SK-N-SH (cell line): ENCODE data around the gene PIMREG. TPM values are rescaled to one million over a fixed set of nuclear protein-coding genes. Genes with fewer than 3 reads are reported as not detected.
A peak's percentile ranks its signal among the peaks of the same experiment; 100 is the strongest.

Experiments
- CTCF ChIA-PET: fragments of 300-600, 350-600 bp; formaldehyde crosslinking; extraction: SDS; loops from one replicate; lab custom pipeline; 2021; lab: Yijun Ruan, JAX
- POLR2A ChIA-PET: fragments of 350-600 bp; sonication (Branson Sonifier 250); formaldehyde crosslinking; extraction: SDS; loops from one replicate; lab custom pipeline; 2020; ENCODE audit warnings: antibody characterized with exemption, inconsistent platforms; lab: Yijun Ruan, JAX
- DNase-seq: peaks from one replicate; pipeline ENCODE4 v3.0.0; 2012
- H2AFZ ChIP-seq: fragments of 200-600 bp; sonication (generic); 2 replicates; pipeline ENCODE4 v1.8.1; 2016; ENCODE audit warnings: antibody characterized with exemption, mild to moderate bottlenecking, low read depth
- H3F3A ChIP-seq: fragments of 200-600 bp; sonication (generic); replicated peaks from 2 replicates; pipeline ENCODE3; 2016; ENCODE audit warnings: antibody characterized with exemption, mild to moderate bottlenecking; ENCODE audit not compliant: insufficient read depth
- H3K27ac ChIP-seq, 2 experiments: fragments of 200-500 bp in 1 of 2; fragments of 200-600 bp in 1 of 2; sonication (Bioruptor generic) in 1 of 2; sonication (generic), shearing (Covaris generic) in 1 of 2; 2 replicates each; pipeline versions ENCODE4 v1.5.1 to v1.6.1; 2014 to 2016; ENCODE audit warnings: low read depth in 2 of 2, inconsistent platforms in 1 of 2, low read length in 1 of 2, mild to moderate bottlenecking in 1 of 2, mixed read lengths in 1 of 2
- H3K27me3 ChIP-seq: fragments of 200-600 bp; sonication (generic), shearing (Covaris generic); 2 replicates; pipeline ENCODE4 v1.6.1; 2016; ENCODE audit warnings: mixed run types; ENCODE audit not compliant: insufficient read depth
- H3K36me3 ChIP-seq, 2 experiments: fragments of 200-500 bp in 1 of 2; fragments of 200-600 bp in 1 of 2; sonication (Bioruptor generic) in 1 of 2; sonication (generic) in 1 of 2; replicated peaks in 1 of 2; 2 replicates each; pipeline versions ENCODE3 to v1.5.1; 2014 to 2016; ENCODE audit warnings: low read length in 1 of 2, mild to moderate bottlenecking in 1 of 2; ENCODE audit not compliant: insufficient read depth in 2 of 2, control insufficient read depth in 1 of 2
- H3K4me1 ChIP-seq, 2 experiments: fragments of 200-500 bp in 1 of 2; fragments of 200-600 bp in 1 of 2; sonication (Bioruptor generic) in 1 of 2; sonication (generic), shearing (Covaris generic) in 1 of 2; 2 replicates each; pipeline versions ENCODE4 v1.5.1 to v1.6.1; 2014 to 2016; ENCODE audit warnings: low read depth in 1 of 2, low read length in 1 of 2, mixed run types in 1 of 2; ENCODE audit not compliant: insufficient read depth in 2 of 2, control insufficient read depth in 1 of 2
- H3K4me2 ChIP-seq: fragments of 200-600 bp; sonication (generic), shearing (Covaris generic); 2 replicates; pipeline ENCODE4 v1.6.1; 2017; ENCODE audit warnings: mixed run types
- H3K4me3 ChIP-seq, 2 experiments: fragments of 200-500 bp in 1 of 2; fragments of 200-600 bp in 1 of 2; sonication (Bioruptor generic) in 1 of 2; sonication (generic), shearing (Covaris generic) in 1 of 2; 2 replicates each; pipeline versions ENCODE4 v1.5.1 to v1.8.1; 2014 to 2016; ENCODE audit warnings: low read depth in 2 of 2, inconsistent platforms in 1 of 2, low read length in 1 of 2, mild to moderate bottlenecking in 1 of 2, mixed read lengths in 1 of 2, moderate library complexity in 1 of 2
- H3K79me2 ChIP-seq: fragments of 200-600 bp; sonication (generic); 2 replicates; pipeline ENCODE4 v1.8.1; 2017; ENCODE audit warnings: mild to moderate bottlenecking; ENCODE audit not compliant: insufficient read depth
- H3K9ac ChIP-seq: fragments of 200-600 bp; sonication (generic); 2 replicates; pipeline ENCODE4 v1.6.1; 2017; ENCODE audit warnings: mixed run types
- H3K9me2 ChIP-seq: fragments of 200-600 bp; sonication (generic); 2 replicates; pipeline ENCODE4 v1.6.1; 2017; ENCODE audit warnings: mixed run types
- H3K9me3 ChIP-seq: fragments of 200-600 bp; sonication (generic); 2 replicates; pipeline ENCODE4 v1.6.1; 2017; ENCODE audit warnings: mixed run types, mild to moderate bottlenecking, moderate library complexity
- H4K20me1 ChIP-seq: fragments of 200-600 bp; sonication (generic); 2 replicates; pipeline ENCODE4 v1.6.1; 2017; ENCODE audit warnings: mild to moderate bottlenecking, mixed run types; ENCODE audit not compliant: insufficient read depth
- CHD2 ChIP-seq: fragments of 150-350 bp; IDR thresholded peaks from 2 replicates; pipeline ENCODE4 v1.6.1; 2018; ENCODE audit warnings: low read length; ENCODE audit not compliant: partially characterized antibody
- CTCF ChIP-seq: fragments of 200-600 bp; sonication (generic); IDR thresholded peaks from 2 replicates; pipeline ENCODE4 v1.6.1; 2017; ENCODE audit warnings: antibody characterized with exemption, mild to moderate bottlenecking, moderate library complexity
- EZH2phosphoT487 ChIP-seq: fragments of 200-600 bp; sonication (generic); IDR thresholded peaks from 2 replicates; pipeline ENCODE4 v1.6.1; 2017; ENCODE audit warnings: low read depth, mixed run types, mild to moderate bottlenecking, antibody characterized with exemption, moderate library complexity, borderline replicate concordance
- FOSL2 ChIP-seq: IDR thresholded peaks from 2 replicates; pipeline ENCODE4 v1.4.0; 2012; ENCODE audit warnings: low read depth, mild to moderate bottlenecking, moderate library complexity, borderline replicate concordance
- MXI1 ChIP-seq: IDR thresholded peaks from 2 replicates; pipeline ENCODE4 v1.6.1; 2012; ENCODE audit warnings: mild to moderate bottlenecking, low read depth, low read length, improper control_type of control experiment
- TAF1 ChIP-seq: IDR thresholded peaks from 2 replicates; pipeline ENCODE4 v1.6.1; 2012; ENCODE audit warnings: low read depth, mild to moderate bottlenecking, low read length, moderate library complexity, borderline replicate concordance
- USF2 ChIP-seq: fragments of 150-350 bp; IDR thresholded peaks from 2 replicates; pipeline ENCODE4 v1.6.1; 2017; ENCODE audit warnings: antibody characterized with exemption, low read length, low read depth, borderline replicate concordance
- YY1 ChIP-seq: IDR thresholded peaks from 2 replicates; pipeline ENCODE4 v1.4.0; 2012; ENCODE audit warnings: low read depth, mild to moderate bottlenecking
- ZBTB33 ChIP-seq: IDR thresholded peaks from 2 replicates; pipeline ENCODE4 v1.4.0; 2012; ENCODE audit warnings: low read depth, borderline replicate concordance
- WGBS: methylation state at CpG from one replicate; pipeline ENCODE4 v1.1.6; 2017; ENCODE audit warnings: low lambda C conversion rate; 5-methylcytosine and 5-hydroxymethylcytosine counted together
- polyA plus RNA-seq, 3 experiments: library from polyadenylated mRNA; depleted of rRNA; stranded (reverse); fragments of >200 nt; gene quantifications; 2 replicates each; pipeline ENCODE4 v1.2.3, GENCODE V29; 2012

Gene PIMREG
- polyA plus RNA-seq, 1 of the 3 experiments (the other 2 are of a cell fraction): 19.6 TPM

- Histone ChIP-seq H3K36me3 (no peaks in the 10 kb centered on the region), H3K9me3 (no peaks in the 10 kb centered on the region), H3K4me2 (0 out of 2 replicates have a peak overlapping the region, but pooled peaks have one; percentile 34), H4K20me1 (no peaks in the 10 kb centered on the region), H2AFZ (no peak overlapping the region), H3K4me3 (no peak overlapping the region), H3K9ac (no peak overlapping the region), H3K27ac (no peak overlapping the region), H3F3A (no peaks in the 10 kb centered on the region), H3K27me3 (no peaks in the 10 kb centered on the region), H3K79me2 (no peaks in the 10 kb centered on the region), H3K4me1 (peaks cover 3 to 17% of the 10 kb centered on the region in 2 experiments; a peak in 2 of 4 replicates), H3K9me2 (no peaks in the 10 kb centered on the region)
- CTCF ChIA-PET: interaction anchor here (1.9 to 2.1 kb wide), 3 partner anchors 16 to 21 kb away, joined by 5 to 12 read pairs (median 9); no protein-coding TSS in a partner anchor
- no peak for TF ChIP-seq YY1
- peak; percentile 41; the same call in 1 of the 2 replicates for TF ChIP-seq FOSL2
- TF ChIP-seq CHD2: no peak
- no peak for TF ChIP-seq USF2
- DNase-seq: no peak
- POLR2A ChIA-PET: no interaction called here
- 71% methylated on average over 14 of the region's 14 CpGs for whole genome bisulfite sequencing
These were observed 12.8 kb downstream of the PIMREG start for GRCh38 chr17:6456914-6457687.

GRCh38 chr17:6457688-6458459 lies 13.6 kb downstream of the PIMREG start:
- Histone ChIP-seq H3K27me3 (no peaks in the 10 kb centered on the region), H3K4me2 (no peak overlapping the region), H3K79me2 (no peaks in the 10 kb centered on the region), H4K20me1 (no peaks in the 10 kb centered on the region), H2AFZ (no peak overlapping the region), H3K9me2 (no peaks in the 10 kb centered on the region), H3K36me3 (no peaks in the 10 kb centered on the region), H3K9ac (no peak overlapping the region), H3K4me3 (no peak overlapping the region), H3K27ac (no peak overlapping the region), H3K4me1 (peaks cover 3 to 17% of the 10 kb centered on the region in 2 experiments; a peak in 2 of 4 replicates), H3F3A (no peaks in the 10 kb centered on the region), H3K9me3 (no peaks in the 10 kb centered on the region)
- 82% methylated on average over 10 of the region's 10 CpGs for WGBS
- CTCF ChIA-PET: interaction anchor here (0.6 to 1.9 kb wide), 2 partner anchors 15 to 22 kb away, joined by 3 to 9 read pairs; no protein-coding TSS in a partner anchor
- no peak for DNase-seq
- no peak for TF ChIP-seq TAF1
- TF ChIP-seq CHD2: no peak
- no peak for TF ChIP-seq CTCF
- TF ChIP-seq ZBTB33: no peak
- no peak for TF ChIP-seq MXI1
- no peak for TF ChIP-seq EZH2phosphoT487
- POLR2A ChIA-PET: no interaction called here
